MG63 (cell line): ENCODE data around the gene NOS3. TPM values are rescaled to one million over a fixed set of nuclear protein-coding genes. Genes with fewer than 3 reads are reported as not detected.

ENCODE experiments used
- DNase-seq: peaks from one replicate; pipeline ENCODE4 v3.0.0-alpha.2; 2020
- H3K27me3 ChIP-seq: fragments of 250-450 bp; sonication (Bioruptor Pico); 2 replicates; pipeline ENCODE4 v1.5.1; 2020; ENCODE audit warnings: mild to moderate bottlenecking, moderate library complexity
- H3K36me3 ChIP-seq: fragments of 250-450 bp; sonication (Bioruptor Pico); 2 replicates; pipeline ENCODE4 v1.5.1; 2020; ENCODE audit warnings: mild to moderate bottlenecking, moderate library complexity
- H3K4me3 ChIP-seq: fragments of 250-450 bp; sonication (Bioruptor Pico); 2 replicates; pipeline ENCODE4 v1.5.1; 2020; ENCODE audit warnings: mild to moderate bottlenecking, moderate library complexity
- H3K9me3 ChIP-seq: fragments of 250-450 bp; sonication (Bioruptor Pico); 2 replicates; pipeline ENCODE4 v1.5.1; 2020; ENCODE audit warnings: mild to moderate bottlenecking, moderate library complexity
- total RNA-seq: library from RNA; depleted of rRNA; stranded (reverse); fragments of >200 nt; shearing (Covaris generic); gene quantifications from 2 replicates; pipeline ENCODE4 v1.2.3, GENCODE V29; 2014; ENCODE audit warnings: low replicate concordance

NOS3 gene
- total RNA-seq, 1 experiment from 2014 or later, result not detected

GRCh38 chr7:150949971-150950491 lies 40.8 kb upstream of the NOS3 start:
- Histone ChIP-seq H3K9me3 (no peaks in the 10 kb centered on the region), H3K4me3 (no peak overlapping the region), H3K27me3 (no peaks in the 10 kb centered on the region), H3K36me3 (no peaks in the 10 kb centered on the region)
- DNase-seq, result no peak

GRCh38 chr7:150950496-150951180 lies 40.2 kb upstream of the NOS3 start:
- no peak for DNase-seq
- H3K27me3 ChIP-seq, result no peaks in the 10 kb centered on the region
- H3K4me3 ChIP-seq, result no peak overlapping the region
- H3K9me3 ChIP-seq, result no peaks in the 10 kb centered on the region
- H3K36me3 ChIP-seq, result no peaks in the 10 kb centered on the region

GRCh38 chr7:150951181-150951520 lies 39.7 kb upstream of the NOS3 start:
- H3K27me3 ChIP-seq, result no peaks in the 10 kb centered on the region
- H3K36me3 ChIP-seq, result no peaks in the 10 kb centered on the region
- H3K4me3 ChIP-seq, result no peak overlapping the region
- H3K9me3 ChIP-seq, result no peaks in the 10 kb centered on the region
- DNase-seq, result no peak

GRCh38 chr7:150951521-150951920 lies 39.3 kb upstream of the NOS3 start:
- no peak for DNase-seq
- H3K9me3 ChIP-seq, result no peaks in the 10 kb centered on the region
- no peaks in the 10 kb centered on the region for H3K36me3 ChIP-seq
- no peak overlapping the region for H3K4me3 ChIP-seq
- H3K27me3 ChIP-seq, result no peaks in the 10 kb centered on the region

- DNase-seq, result no peak
- Histone ChIP-seq H3K9me3 (no peaks in the 10 kb centered on the region), H3K36me3 (no peaks in the 10 kb centered on the region)
These were observed 38.3 kb upstream of the NOS3 start for GRCh38 chr7:150952331-150953050.

GRCh38 chr7:150953061-150953997 lies 37.5 kb upstream of the NOS3 start:
- no peaks in the 10 kb centered on the region for H3K27me3 ChIP-seq
- no peaks in the 10 kb centered on the region for H3K36me3 ChIP-seq
- H3K4me3 ChIP-seq, result no peak overlapping the region
- H3K9me3 ChIP-seq, result no peaks in the 10 kb centered on the region
- DNase-seq, result no peak

More at GRCh38 chr7:150952331-150953050, 38.3 kb upstream of the NOS3 start:
- H3K4me3 ChIP-seq, result no peak overlapping the region
- no peaks in the 10 kb centered on the region for H3K27me3 ChIP-seq

DNA sequence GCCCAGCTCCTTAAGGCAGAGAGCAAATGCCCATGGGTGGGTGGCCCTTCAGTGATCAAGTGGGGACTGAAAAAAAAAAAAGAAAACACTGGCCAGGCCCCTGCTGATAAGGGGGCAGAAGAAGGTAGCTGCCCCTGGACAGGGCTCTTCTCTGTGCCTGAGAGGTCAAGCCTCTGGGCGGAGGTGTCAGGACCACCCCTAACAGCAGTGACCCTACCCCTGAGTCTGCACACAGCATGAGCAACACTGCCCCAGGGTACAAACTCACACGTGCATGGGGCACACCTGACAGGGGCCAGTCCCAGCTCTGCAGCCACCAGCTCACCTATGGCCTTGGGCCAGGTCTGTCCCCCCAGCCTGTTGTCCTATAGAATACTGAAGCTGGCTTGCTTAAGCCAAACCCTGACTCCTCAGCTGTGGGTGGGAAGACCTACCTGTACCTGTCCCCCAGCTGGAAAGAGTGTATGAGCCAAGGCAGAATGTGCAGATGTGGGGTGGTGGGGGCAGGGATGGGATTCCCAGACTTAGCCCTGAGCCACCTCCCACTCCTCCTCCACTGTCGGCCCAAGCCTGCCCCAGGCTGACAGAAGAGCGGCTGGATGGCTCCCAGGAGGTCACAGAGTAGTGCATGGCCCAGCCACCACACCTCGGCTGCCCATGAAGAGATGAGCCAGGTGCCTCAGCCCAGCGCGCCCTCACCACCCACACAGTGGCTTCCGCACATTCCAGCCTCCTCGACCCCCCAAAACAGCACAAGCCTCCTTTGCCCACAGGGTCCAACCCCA lies 36.4 kb upstream of the NOS3 start:
- Histone ChIP-seq H3K9me3 (no peaks in the 10 kb centered on the region), H3K4me3 (no peak overlapping the region), H3K36me3 (no peaks in the 10 kb centered on the region), H3K27me3 (no peaks in the 10 kb centered on the region)
- DNase-seq, result no peak

- H3K27me3 ChIP-seq, result no peaks in the 10 kb centered on the region
- H3K36me3 ChIP-seq, result no peaks in the 10 kb centered on the region
- H3K4me3 ChIP-seq, result no peak overlapping the region
- H3K9me3 ChIP-seq, result no peaks in the 10 kb centered on the region
- DNase-seq, result no peak
These were observed 35.8 kb upstream of the NOS3 start for GRCh38 chr7:150954986-150955518.

- H3K36me3 ChIP-seq, result no peaks in the 10 kb centered on the region
- H3K4me3 ChIP-seq, result no peak overlapping the region
- DNase-seq, result no peak
- H3K9me3 ChIP-seq, result no peaks in the 10 kb centered on the region
- H3K27me3 ChIP-seq, result no peaks in the 10 kb centered on the region
These were observed 35.1 kb upstream of the NOS3 start for GRCh38 chr7:150955519-150956394.

- Histone ChIP-seq H3K4me3 (no peak overlapping the region), H3K9me3 (no peaks in the 10 kb centered on the region), H3K27me3 (no peaks in the 10 kb centered on the region), H3K36me3 (no peaks in the 10 kb centered on the region)
- DNase-seq, result no peak
These were observed 34.3 kb upstream of the NOS3 start for GRCh38 chr7:150956395-150957132.

GRCh38 chr7:150957133-150958020 lies 33.4 kb upstream of the NOS3 start:
- H3K4me3 ChIP-seq, result no peak overlapping the region
- H3K36me3 ChIP-seq, result no peaks in the 10 kb centered on the region
- no peaks in the 10 kb centered on the region for H3K27me3 ChIP-seq
- no peaks in the 10 kb centered on the region for H3K9me3 ChIP-seq
- DNase-seq, result no peak

DNA sequence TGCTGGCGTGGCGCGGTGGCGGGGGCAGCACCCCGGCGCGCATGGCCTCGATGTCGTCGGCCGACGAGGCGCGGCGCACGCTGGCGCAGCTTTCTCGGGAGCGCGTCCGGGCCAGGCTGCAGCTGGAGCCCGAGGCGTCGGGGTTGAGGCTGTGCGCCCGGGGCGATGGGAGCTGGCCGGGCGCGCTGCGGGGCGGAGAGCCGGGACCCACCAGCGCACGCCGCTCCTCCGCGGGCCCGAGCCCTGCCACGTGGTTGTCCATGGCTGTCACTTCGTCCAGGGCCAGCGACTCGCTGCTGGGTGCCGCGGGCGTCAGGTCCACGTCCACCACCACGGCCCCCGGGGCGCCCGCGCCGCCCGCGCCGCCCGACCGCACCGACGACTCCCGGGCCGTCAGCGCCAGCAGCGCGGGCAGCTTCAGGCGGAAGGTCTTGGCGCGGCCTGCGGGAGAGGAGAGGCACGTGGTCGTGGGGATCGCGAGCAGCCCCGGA lies 32.7 kb upstream of the NOS3 start:
- DNase-seq, result no peak
- Histone ChIP-seq H3K9me3 (no peaks in the 10 kb centered on the region), H3K27me3 (no peaks in the 10 kb centered on the region), H3K36me3 (no peaks in the 10 kb centered on the region), H3K4me3 (no peak overlapping the region)

DNA sequence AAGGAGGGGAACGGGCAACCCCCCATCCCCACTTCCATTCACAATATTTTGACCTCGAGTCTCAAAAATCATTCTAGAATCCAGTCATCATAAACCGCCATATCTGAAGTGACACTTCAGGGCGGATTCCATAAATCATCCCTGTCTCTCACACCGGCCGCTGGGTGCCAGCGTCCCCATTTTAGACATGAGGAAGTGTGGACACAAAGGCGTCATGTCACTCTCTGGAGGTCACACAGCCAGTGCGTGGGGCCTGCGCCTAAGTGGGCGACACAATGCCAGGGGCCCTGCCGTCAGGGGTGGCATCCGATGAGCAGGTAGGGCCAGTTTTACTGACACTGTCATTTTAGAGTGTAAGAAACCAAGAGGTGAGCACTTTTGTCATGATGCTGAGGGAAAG lies 32.2 kb upstream of the NOS3 start:
- no peak for DNase-seq
- Histone ChIP-seq H3K36me3 (no peaks in the 10 kb centered on the region), H3K27me3 (no peaks in the 10 kb centered on the region), H3K4me3 (no peak overlapping the region), H3K9me3 (no peaks in the 10 kb centered on the region)

DNA sequence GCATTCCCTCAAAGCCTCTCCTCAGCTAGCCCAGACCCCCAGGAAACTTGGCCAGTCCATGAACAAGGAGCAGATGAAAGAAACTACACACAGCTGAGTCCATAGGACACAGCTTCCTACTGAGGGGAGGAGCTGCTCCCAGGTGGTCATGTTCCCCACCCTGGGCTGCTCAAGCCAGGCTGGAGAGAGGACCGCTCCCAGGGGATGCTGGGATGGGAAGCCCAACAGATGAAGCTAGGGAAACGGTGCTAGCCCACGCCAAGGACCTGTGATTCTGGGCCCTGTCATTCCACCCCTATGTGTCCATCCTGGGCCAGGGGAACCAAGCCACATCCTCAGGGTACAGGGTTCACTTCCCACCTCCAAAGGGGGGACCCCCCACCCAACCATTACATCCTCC lies 31.7 kb upstream of the NOS3 start:
- Histone ChIP-seq H3K27me3 (no peaks in the 10 kb centered on the region), H3K36me3 (no peaks in the 10 kb centered on the region), H3K4me3 (no peak overlapping the region), H3K9me3 (no peaks in the 10 kb centered on the region)
- no peak for DNase-seq
